ENCODE results near the gene SEZ6L2. TPM values are rescaled to one million over a fixed set of nuclear protein-coding genes. Genes with fewer than 3 reads are reported as not detected.
"Not testable (repeated sequence)": the region's sequence is repeated elsewhere in the genome, so short reads cannot be mapped to it uniquely, and the experiment has no call there.

The SEZ6L2 gene
- total RNA-seq, 1 donor from 2014 or later = 15.7 TPM

DNA sequence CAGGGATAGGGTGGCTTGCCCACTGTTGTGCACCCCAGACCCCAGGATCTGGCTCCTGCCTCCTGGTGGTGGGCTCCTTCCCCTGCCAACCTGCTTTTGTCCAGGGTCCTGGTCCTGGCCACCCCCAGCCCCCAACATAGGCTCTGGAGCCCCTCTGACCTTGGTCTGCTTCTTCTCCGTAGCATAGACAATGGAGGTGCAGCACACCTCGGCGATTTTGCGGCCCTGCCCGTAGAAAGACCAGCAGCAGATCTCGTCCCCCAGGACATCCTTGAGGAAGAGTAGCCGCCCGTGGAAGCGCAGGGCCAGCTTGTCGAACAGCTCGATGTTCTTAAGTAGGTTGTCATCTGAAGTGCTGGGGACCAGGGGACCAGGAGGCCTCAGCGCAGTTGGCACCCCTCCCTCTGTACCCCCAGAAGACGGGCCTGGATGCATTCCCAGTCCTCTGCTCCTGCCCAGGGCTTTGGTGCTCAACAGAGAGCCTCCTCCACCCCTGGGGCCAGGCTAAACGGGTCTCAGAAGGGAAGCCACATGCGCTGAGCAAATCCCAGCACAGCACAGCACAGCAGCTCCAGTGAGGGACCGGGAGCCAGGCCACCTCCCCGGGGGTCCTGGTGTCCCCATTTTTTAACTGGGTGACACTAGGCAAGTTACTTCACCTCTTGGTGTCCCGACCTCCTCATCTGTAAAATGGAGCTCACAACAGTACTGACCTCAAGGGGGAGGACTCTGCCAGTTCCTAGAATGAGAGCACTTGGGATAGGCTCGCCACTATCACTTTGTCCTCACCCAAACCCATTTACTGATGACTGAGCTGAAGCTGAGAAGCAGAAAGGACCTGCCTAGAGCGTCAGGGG is 11.7 kb upstream of the SEZ6L2 start:
- no peaks in the 10 kb centered on the region for H3K4me1 ChIP-seq
- DNase-seq (ENCODE audit: extremely low spot score in 2 of 2) = no peak
- no peaks in the 10 kb centered on the region for H3K36me3 ChIP-seq
- no peaks in the 10 kb centered on the region for H3K9me3 ChIP-seq
- TF ChIP-seq POLR2AphosphoS5 (IDR thresholded peaks at IDR 0.05; ENCODE audit: insufficient read depth in 1 of 2, low read depth in 1 of 2) (no peak), CTCF (IDR thresholded peaks at IDR 0.05) (no peak), POLR2A (IDR thresholded peaks at IDR 0.05) (no peak)
- no peak overlapping the region for H3K4me3 ChIP-seq
- no peak overlapping the region for H3K27ac ChIP-seq
- H3K27me3 ChIP-seq = no peaks in the 10 kb centered on the region
- intact Hi-C loops (cut with DNase I) = no loop called here

- DNase-seq (ENCODE audit: extremely low spot score in 2 of 2); H3K27ac ChIP-seq; H3K4me3 ChIP-seq; H3K4me1 ChIP-seq; H3K9me3 ChIP-seq; intact Hi-C loops (cut with DNase I); H3K36me3 ChIP-seq; H3K27me3 ChIP-seq: not testable (repeated sequence)
Measured at GRCh38 chr16:29909851-29910250, 10.5 kb upstream of the SEZ6L2 start.

DNA sequence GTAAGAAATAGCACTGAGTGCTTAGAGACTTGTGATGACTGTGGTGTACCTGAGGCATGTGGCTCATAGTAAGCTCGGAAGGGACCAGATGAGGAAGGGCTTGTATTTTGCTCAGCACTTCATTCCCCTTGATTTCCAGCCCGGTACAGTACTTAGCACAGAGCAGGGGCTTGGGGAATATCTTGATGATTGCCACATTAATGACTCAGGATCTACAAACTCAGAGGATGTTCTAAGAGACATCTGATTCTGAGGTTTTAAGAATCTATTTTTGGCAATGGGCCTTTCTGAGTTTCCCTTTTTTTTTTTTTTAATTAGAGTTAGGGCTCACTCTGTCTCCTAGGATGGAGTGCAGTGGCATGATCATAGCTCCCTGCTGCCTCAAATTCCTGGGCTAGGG is 10.0 kb upstream of the SEZ6L2 start:
- H3K4me3 ChIP-seq = no peak overlapping the region
- H3K27me3 ChIP-seq = no peaks in the 10 kb centered on the region
- H3K9me3 ChIP-seq = no peaks in the 10 kb centered on the region
- H3K4me1 ChIP-seq = no peaks in the 10 kb centered on the region
- DNase-seq (ENCODE audit: extremely low spot score in 2 of 2) = no peak
- intact Hi-C loops (cut with DNase I) = no loop called here
- H3K36me3 ChIP-seq = no peaks in the 10 kb centered on the region
- TF ChIP-seq POLR2A (IDR thresholded peaks at IDR 0.05) (no peak), CTCF (IDR thresholded peaks at IDR 0.05) (no peak), POLR2AphosphoS5 (IDR thresholded peaks at IDR 0.05; ENCODE audit: insufficient read depth in 1 of 2, low read depth in 1 of 2) (no peak)
- no peak overlapping the region for H3K27ac ChIP-seq

DNA sequence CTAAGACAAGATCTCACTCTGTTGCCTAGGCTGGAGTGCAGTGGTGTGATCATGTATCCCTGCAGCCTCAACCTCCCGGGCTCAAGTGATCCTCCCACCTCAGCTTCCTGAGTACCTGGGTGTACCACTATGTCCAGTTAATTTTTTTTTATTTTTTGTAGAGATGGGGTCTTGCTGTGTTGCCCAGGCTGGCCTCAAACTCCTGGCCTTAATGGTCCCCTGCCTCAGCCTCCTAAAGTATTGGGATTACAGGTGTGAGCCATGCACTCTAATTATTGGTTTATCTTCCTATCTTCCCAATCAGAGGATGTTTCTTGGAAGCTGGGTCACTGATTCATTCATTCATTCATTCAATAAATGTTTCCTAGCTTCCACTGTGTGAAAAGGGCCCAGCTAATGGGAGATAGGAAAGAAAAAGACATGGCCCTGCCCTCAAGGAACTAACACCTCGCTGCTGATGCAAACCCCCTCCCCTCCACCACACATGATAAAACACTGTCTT is 9.4 kb upstream of the SEZ6L2 start:
- no peaks in the 10 kb centered on the region for H3K9me3 ChIP-seq
- H3K36me3 ChIP-seq = no peaks in the 10 kb centered on the region
- TF ChIP-seq CTCF (IDR thresholded peaks at IDR 0.05) = no peak
- intact Hi-C loops (cut with DNase I) = no loop called here
- H3K4me3 ChIP-seq = no peak overlapping the region
- no peak overlapping the region for H3K27ac ChIP-seq
- no peaks in the 10 kb centered on the region for H3K4me1 ChIP-seq
- no peaks in the 10 kb centered on the region for H3K27me3 ChIP-seq
- no peak for DNase-seq (ENCODE audit: extremely low spot score in 2 of 2)

- no peak for DNase-seq (ENCODE audit: extremely low spot score in 2 of 2)
- Histone ChIP-seq H3K27ac (no peak overlapping the region), H3K36me3 (no peaks in the 10 kb centered on the region), H3K27me3 (no peaks in the 10 kb centered on the region), H3K4me1 (no peaks in the 10 kb centered on the region), H3K9me3 (no peaks in the 10 kb centered on the region), H3K4me3 (no peak overlapping the region)
- intact Hi-C loops (cut with DNase I) = no loop called here
- TF ChIP-seq CTCF (IDR thresholded peaks at IDR 0.05) (no peak), POLR2AphosphoS5 (IDR thresholded peaks at IDR 0.05; ENCODE audit: insufficient read depth in 1 of 2, low read depth in 1 of 2) (no peak), POLR2A (IDR thresholded peaks at IDR 0.05) (no peak)
Measured at GRCh38 chr16:29907973-29908372, 8.6 kb upstream of the SEZ6L2 start.

Measured in vagina (tissue), 2 donors.